Mucosa of descending colon (tissue), 3 donors: Measurements from ENCODE around the gene EYA2. TPM values are rescaled to one million over a fixed set of nuclear protein-coding genes. Genes with fewer than 3 reads are reported as not detected.

Experiments used
- ATAC-seq: fragments of 200-7000 bp; cut with Tn5 transposase; one replicate; pipeline ENCODE4 v1.9.1; 2020; ENCODE audit warnings: mild to moderate bottlenecking, moderate library complexity
- DNase-seq, 3 donors: peaks; one replicate each; pipeline ENCODE4 v3.0.0-alpha.2; 2020
- H3K36me3 ChIP-seq: fragments of 200-600 bp; one replicate; pipeline ENCODE4 v1.8.0; 2021; ENCODE audit warnings: low read depth, mild to moderate bottlenecking
- H3K4me1 ChIP-seq: fragments of 200-600 bp; one replicate; pipeline ENCODE4 v1.8.0; 2021; ENCODE audit warnings: low read depth, mild to moderate bottlenecking
- H3K4me3 ChIP-seq: fragments of 200-600 bp; one replicate; pipeline ENCODE4 v1.8.0; 2021; ENCODE audit warnings: mild to moderate bottlenecking
- H3K9me3 ChIP-seq: fragments of 200-600 bp; one replicate; pipeline ENCODE4 v1.8.0; 2021; ENCODE audit warnings: mild to moderate bottlenecking
- CTCF ChIP-seq: fragments of 200-600 bp; IDR thresholded peaks from one replicate; pipeline ENCODE4 v1.8.0; 2022; ENCODE audit warnings: antibody characterized with exemption, mild to moderate bottlenecking
- intact Hi-C, 2 donors: fragments of 100-400 bp; cut with DNase I in 1 of 2; cut with micrococcal nuclease in 1 of 2; formaldehyde crosslinking; loops; one replicate each; pipeline versions ENCODE4 v1.11.0 to v1.11.1; 2022; cut with DNase I, micrococcal nuclease
- total RNA-seq, 3 donors: library from RNA; stranded (reverse); fragmentation: NEBNext Ultra II Directional in 2 of 3; extraction: Animal tissue kit (Norgen Biotek cat#: 25700) in 2 of 3; gene quantifications; one replicate each; pipeline versions ENCODE4 v1.2.1 to v1.2.4, GENCODE V29; 2021 to 2023
- donor health status: DM: no; HTN: no; CAD: no; lungs with moderate emphysema.
- donor health status: DM: no; HTN: no; CAD: no.
- donor health status: DM: no; HTN: yes; CAD: no.

EYA2 gene
- total RNA-seq, 3 donors from 2014 or later = 14.3 to 22.3 (median 19.5) TPM

- DNase-seq (no peak), ATAC-seq (no peak)
- Histone ChIP-seq H3K4me1 (no peaks in the 10 kb centered on the region), H3K36me3 (peaks cover 3% of the 10 kb centered on the region), H3K9me3 (no peaks in the 10 kb centered on the region), H3K4me3 (no peak overlapping the region)
- no peak for TF ChIP-seq CTCF
- intact Hi-C loops = no loop called here
Observed at GRCh38 chr20:47211036-47211435, 316.4 kb downstream of the EYA2 start.

GRCh38 chr20:47212606-47213207 lies 318.1 kb downstream of the EYA2 start:
- Histone ChIP-seq H3K4me1 (no peaks in the 10 kb centered on the region), H3K36me3 (peaks cover 3% of the 10 kb centered on the region), H3K4me3 (no peak overlapping the region), H3K9me3 (no peaks in the 10 kb centered on the region)
- intact Hi-C loops = no loop called here
- DNase-seq (no peak), ATAC-seq (no peak)
- no peak for TF ChIP-seq CTCF

- intact Hi-C loops = no loop called here
- ATAC-seq (no peak), DNase-seq (no peak)
- Histone ChIP-seq H3K9me3 (no peaks in the 10 kb centered on the region), H3K36me3 (peaks cover 3% of the 10 kb centered on the region), H3K4me1 (no peaks in the 10 kb centered on the region), H3K4me3 (no peak overlapping the region)
- no peak for TF ChIP-seq CTCF
Observed at GRCh38 chr20:47213966-47214365, 319.3 kb downstream of the EYA2 start.

- intact Hi-C loops = no loop called here
- H3K9me3 ChIP-seq = no peaks in the 10 kb centered on the region
- DNase-seq (no peak), ATAC-seq (no peak)
- H3K36me3 ChIP-seq = no peaks in the 10 kb centered on the region
- no peak for TF ChIP-seq CTCF
- no peak overlapping the region for H3K4me3 ChIP-seq
- no peaks in the 10 kb centered on the region for H3K4me1 ChIP-seq
Observed at GRCh38 chr20:47215653-47216397, 321.2 kb downstream of the EYA2 start.

GRCh38 chr20:47216819-47217410 lies 322.3 kb downstream of the EYA2 start:
- ATAC-seq (no peak), DNase-seq (no peak)
- no peak overlapping the region for H3K4me3 ChIP-seq
- no peak for TF ChIP-seq CTCF
- no peaks in the 10 kb centered on the region for H3K36me3 ChIP-seq
- no peaks in the 10 kb centered on the region for H3K9me3 ChIP-seq
- H3K4me1 ChIP-seq = no peaks in the 10 kb centered on the region
- intact Hi-C loops = no loop called here
